ENCODE data around the gene VAV2.

- TF ChIP-seq ELF1 (tag; IDR thresholded peaks at IDR 0.05) (no peak), E2F4 (CRISPR knock-in tag; IDR thresholded peaks at IDR 0.05; ENCODE audit: low read depth) (no peak), ETV5 (CRISPR knock-in tag; IDR thresholded peaks at IDR 0.05; ENCODE audit: low read depth) (no peak), CTCF (IDR thresholded peaks at IDR 0.05 in 2 of 3, conservative IDR thresholded peaks at IDR 0.05 in 1 of 3; ENCODE audit: insufficient read depth in 2 of 3, low read depth in 1 of 3, low read length in 3 of 3) (no peak), POLR2A (conservative IDR thresholded peaks at IDR 0.05) (no peak), CREB3L1 (IDR thresholded peaks at IDR 0.05; ENCODE audit: borderline replicate concordance, low read depth) (no peak), TEAD4 (IDR thresholded peaks at IDR 0.05; ENCODE audit: low read length) (no peak), TEAD4 (CRISPR knock-in tag; IDR thresholded peaks at IDR 0.05; ENCODE audit: borderline replicate concordance) (no peak), ZNF184 (CRISPR knock-in tag; IDR thresholded peaks at IDR 0.05) (no peak), ZNF274 (IDR thresholded peaks at IDR 0.05; ENCODE audit: borderline replicate concordance, low read depth, low read length) (no peak), HDAC3 (IDR thresholded peaks at IDR 0.05; ENCODE audit: borderline replicate concordance, partially characterized antibody) (no peak), ESRRA (IDR thresholded peaks at IDR 0.05; ENCODE audit: borderline replicate concordance, low read depth) (no peak), MYNN (IDR thresholded peaks at IDR 0.05) (no peak), MYNN (CRISPR knock-in tag; IDR thresholded peaks at IDR 0.05) (no peak), TCF7L2 (IDR thresholded peaks at IDR 0.05; ENCODE audit: low read depth, low read length) (no peak), YY1 (IDR thresholded peaks at IDR 0.05; ENCODE audit: borderline replicate concordance in 1 of 3, control insufficient read depth in 1 of 3, extremely low read depth in 1 of 3, insufficient read depth in 3 of 3, insufficient read length in 1 of 3, insufficient replicate concordance in 2 of 3, low read depth in 1 of 3, low read length in 2 of 3) (no peak)
These were observed 12.8 kb upstream of the VAV2 start for GRCh38 chr9:134004881-134005280.

Measured in K562 (cell line).